ENCODE results near the gene CATSPERB.

DNA sequence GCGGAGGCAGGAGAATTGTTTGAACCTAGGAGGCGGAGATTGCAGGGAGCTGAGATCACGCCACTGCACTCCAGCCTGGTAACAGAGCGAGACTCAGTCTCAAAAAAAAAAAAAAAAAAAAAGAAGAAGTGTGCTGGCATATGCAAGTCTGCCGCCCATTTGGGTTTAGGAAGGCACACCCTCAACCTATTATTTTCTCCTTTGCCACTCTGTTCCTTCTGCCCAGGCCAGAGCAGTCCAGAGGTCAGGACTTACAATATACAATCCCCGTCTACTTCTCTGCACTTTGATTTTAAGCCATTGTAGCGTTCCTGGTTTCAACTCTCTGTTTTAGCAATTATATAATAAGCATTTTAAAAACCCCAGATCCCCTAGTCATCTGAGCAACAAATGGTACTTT lies 39.8 kb downstream of the CATSPERB start:
- TF ChIP-seq, protein P1, sequence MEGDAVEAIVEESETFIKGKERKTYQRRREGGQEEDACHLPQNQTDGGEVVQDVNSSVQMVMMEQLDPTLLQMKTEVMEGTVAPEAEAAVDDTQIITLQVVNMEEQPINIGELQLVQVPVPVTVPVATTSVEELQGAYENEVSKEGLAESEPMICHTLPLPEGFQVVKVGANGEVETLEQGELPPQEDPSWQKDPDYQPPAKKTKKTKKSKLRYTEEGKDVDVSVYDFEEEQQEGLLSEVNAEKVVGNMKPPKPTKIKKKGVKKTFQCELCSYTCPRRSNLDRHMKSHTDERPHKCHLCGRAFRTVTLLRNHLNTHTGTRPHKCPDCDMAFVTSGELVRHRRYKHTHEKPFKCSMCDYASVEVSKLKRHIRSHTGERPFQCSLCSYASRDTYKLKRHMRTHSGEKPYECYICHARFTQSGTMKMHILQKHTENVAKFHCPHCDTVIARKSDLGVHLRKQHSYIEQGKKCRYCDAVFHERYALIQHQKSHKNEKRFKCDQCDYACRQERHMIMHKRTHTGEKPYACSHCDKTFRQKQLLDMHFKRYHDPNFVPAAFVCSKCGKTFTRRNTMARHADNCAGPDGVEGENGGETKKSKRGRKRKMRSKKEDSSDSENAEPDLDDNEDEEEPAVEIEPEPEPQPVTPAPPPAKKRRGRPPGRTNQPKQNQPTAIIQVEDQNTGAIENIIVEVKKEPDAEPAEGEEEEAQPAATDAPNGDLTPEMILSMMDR (IDR thresholded peaks at IDR 0.05; ENCODE audit: control extremely low read depth in 1 of 3, insufficient read depth in 1 of 3, low read depth in 1 of 3, low read length in 3 of 3) = no peak
- TF ChIP-seq CHD2 (IDR thresholded peaks at IDR 0.05; ENCODE audit: low read length) (no peak), TEAD4 (IDR thresholded peaks at IDR 0.05; ENCODE audit: low read depth, low read length) (no peak), RAD21 (IDR thresholded peaks at IDR 0.05 in 1 of 2, conservative IDR thresholded peaks at IDR 0.05 in 1 of 2; ENCODE audit: low read depth in 2 of 2, low read length in 2 of 2) (no peak), EZH2 (IDR thresholded peaks at IDR 0.05; ENCODE audit: low read depth, low read length, severe bottlenecking) (no peak)
- TF ChIP-seq, protein P2, sequence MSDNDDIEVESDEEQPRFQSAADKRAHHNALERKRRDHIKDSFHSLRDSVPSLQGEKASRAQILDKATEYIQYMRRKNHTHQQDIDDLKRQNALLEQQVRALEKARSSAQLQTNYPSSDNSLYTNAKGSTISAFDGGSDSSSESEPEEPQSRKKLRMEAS (IDR thresholded peaks at IDR 0.05) = no peak

Data from H1 (cell line).